Neural crest cell (in vitro differentiated cells): ENCODE measurements around the gene FANCD2OS. TPM values are rescaled to one million over a fixed set of nuclear protein-coding genes. Genes with fewer than 3 reads are reported as not detected.

Experiments used
- DNase-seq: peaks from one replicate; pipeline ENCODE4 v3.0.0; 2021; ENCODE audit warnings: low read depth, mixed read lengths, low spot score
- H3K27ac Mint-ChIP-seq: one replicate; pipeline ENCODE4 v1.8.0; 2021; ENCODE audit warnings: mild to moderate bottlenecking, mixed read lengths; ENCODE audit not compliant: unreplicated experiment
- H3K27me3 Mint-ChIP-seq: 2 replicates; pipeline ENCODE4 v1.8.0; 2021; ENCODE audit warnings: low read depth, mild to moderate bottlenecking, mixed read lengths
- H3K36me3 Mint-ChIP-seq: 2 replicates; pipeline ENCODE4 v1.8.0; 2021; ENCODE audit warnings: low read depth, mild to moderate bottlenecking, mixed read lengths
- H3K4me1 Mint-ChIP-seq: 2 replicates; pipeline ENCODE4 v1.8.0; 2021; ENCODE audit warnings: mixed read lengths
- H3K4me3 Mint-ChIP-seq: one replicate; pipeline ENCODE4 v1.8.0; 2021; ENCODE audit warnings: mild to moderate bottlenecking, mixed read lengths
- H3K9me3 Mint-ChIP-seq: 2 replicates; pipeline ENCODE4 v1.8.0; 2021; ENCODE audit warnings: mixed read lengths
- total RNA-seq: library from RNA; stranded (reverse); gene quantifications from 2 replicates; pipeline ENCODE4 v1.2.1, GENCODE V29; 2021
- TF ChIP-seq, protein P1 (sequence below): fragments of 200-600 bp; sonication (generic); conservative IDR thresholded peaks from 2 replicates; pipeline ENCODE4 v1.5.0; 2021; ENCODE audit warnings: antibody characterized with exemption, mild to moderate bottlenecking

The FANCD2OS gene
- total RNA-seq, 1 donor from 2014 or later, result not detected

DNA sequence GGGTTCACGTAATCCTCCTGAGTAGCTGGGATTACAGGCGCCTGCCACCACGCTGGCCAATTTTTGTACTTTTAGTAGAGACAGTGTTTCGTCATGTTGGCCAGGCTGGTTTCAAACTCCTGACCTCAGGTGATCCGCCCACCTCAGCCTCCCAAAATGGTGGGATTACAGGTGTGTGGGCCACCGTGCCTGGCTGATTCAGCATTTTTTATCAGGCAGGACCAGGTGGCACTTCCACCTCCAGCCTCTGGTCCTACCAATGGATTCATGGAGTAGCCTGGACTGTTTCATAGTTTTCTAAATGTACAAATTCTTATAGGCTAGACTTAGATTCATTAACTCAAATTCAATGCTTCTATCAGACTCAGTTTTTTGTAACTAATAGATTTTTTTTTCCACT is 42.9 kb upstream of the FANCD2OS start:
- H3K4me1 Mint-ChIP-seq, result peaks cover 5% of the 10 kb centered on the region
- no peaks in the 10 kb centered on the region for H3K27me3 Mint-ChIP-seq
- TF ChIP-seq, protein P1, sequence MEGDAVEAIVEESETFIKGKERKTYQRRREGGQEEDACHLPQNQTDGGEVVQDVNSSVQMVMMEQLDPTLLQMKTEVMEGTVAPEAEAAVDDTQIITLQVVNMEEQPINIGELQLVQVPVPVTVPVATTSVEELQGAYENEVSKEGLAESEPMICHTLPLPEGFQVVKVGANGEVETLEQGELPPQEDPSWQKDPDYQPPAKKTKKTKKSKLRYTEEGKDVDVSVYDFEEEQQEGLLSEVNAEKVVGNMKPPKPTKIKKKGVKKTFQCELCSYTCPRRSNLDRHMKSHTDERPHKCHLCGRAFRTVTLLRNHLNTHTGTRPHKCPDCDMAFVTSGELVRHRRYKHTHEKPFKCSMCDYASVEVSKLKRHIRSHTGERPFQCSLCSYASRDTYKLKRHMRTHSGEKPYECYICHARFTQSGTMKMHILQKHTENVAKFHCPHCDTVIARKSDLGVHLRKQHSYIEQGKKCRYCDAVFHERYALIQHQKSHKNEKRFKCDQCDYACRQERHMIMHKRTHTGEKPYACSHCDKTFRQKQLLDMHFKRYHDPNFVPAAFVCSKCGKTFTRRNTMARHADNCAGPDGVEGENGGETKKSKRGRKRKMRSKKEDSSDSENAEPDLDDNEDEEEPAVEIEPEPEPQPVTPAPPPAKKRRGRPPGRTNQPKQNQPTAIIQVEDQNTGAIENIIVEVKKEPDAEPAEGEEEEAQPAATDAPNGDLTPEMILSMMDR, result no peak
- peaks cover 10% of the 10 kb centered on the region for H3K36me3 Mint-ChIP-seq
- H3K27ac Mint-ChIP-seq, result no peak overlapping the region
- no peak for DNase-seq
- no peak overlapping the region for H3K4me3 Mint-ChIP-seq
- H3K9me3 Mint-ChIP-seq, result no peaks in the 10 kb centered on the region

DNA sequence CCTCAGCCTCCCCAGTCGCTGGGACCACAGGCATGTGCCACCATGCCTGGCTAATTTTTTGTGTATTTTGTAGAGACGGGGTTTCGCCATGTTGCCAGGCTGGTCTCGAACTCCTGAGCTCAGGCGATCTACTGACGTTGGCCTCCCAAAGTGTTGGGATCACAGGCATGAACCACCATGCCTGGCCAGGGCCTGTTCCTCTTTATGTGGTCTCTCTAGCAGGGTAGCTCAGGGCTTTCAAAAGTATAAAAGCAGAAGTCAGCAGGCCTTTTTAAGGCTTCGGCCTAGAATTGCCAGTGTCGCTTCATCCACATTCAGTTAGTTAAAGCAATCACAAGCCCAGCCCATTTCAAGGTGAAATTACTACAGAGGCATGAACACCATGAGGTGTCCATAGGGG is 41.2 kb upstream of the FANCD2OS start:
- H3K36me3 Mint-ChIP-seq, result peaks cover 14% of the 10 kb centered on the region
- no peak overlapping the region for H3K27ac Mint-ChIP-seq
- TF ChIP-seq, protein P1, result no peak
- H3K9me3 Mint-ChIP-seq, result no peaks in the 10 kb centered on the region
- no peaks in the 10 kb centered on the region for H3K27me3 Mint-ChIP-seq
- H3K4me1 Mint-ChIP-seq, result peaks cover 13% of the 10 kb centered on the region
- no peak for DNase-seq
- no peak overlapping the region for H3K4me3 Mint-ChIP-seq

DNA sequence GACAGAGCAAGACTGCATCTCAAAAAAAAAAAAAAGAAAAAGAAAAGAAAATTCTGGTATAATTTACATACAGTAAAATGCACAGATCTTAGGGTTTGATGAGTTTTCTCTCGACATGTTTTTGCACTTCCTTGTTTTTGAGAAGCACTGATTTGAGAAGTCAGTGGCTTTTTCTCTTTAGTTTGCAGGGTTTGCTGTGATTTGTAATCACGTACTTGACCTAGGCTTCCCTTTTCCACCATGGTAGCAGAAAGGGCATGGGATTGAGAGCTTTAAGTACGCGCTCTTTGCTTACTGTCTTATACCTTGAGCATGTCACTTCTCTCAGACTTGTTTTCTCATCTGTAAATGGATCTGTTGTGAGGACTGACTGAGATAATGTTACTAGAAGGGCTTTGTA is 37.6 kb upstream of the FANCD2OS start:
- Mint-ChIP-seq H3K4me1 (peaks cover 31% of the 10 kb centered on the region), H3K9me3 (no peaks in the 10 kb centered on the region), H3K4me3 (peak overlapping the region; percentile 71), H3K36me3 (peaks cover 19% of the 10 kb centered on the region), H3K27me3 (no peaks in the 10 kb centered on the region), H3K27ac (no peak overlapping the region)
- no peak for DNase-seq
- TF ChIP-seq, protein P1, result no peak

GRCh38 chr3:10142707-10143560 is 34.9 kb upstream of the FANCD2OS start:
- Mint-ChIP-seq H3K4me3 (peak overlapping the region; percentile 93), H3K27ac (peak overlapping the region; percentile 20), H3K4me1 (peaks cover 32% of the 10 kb centered on the region), H3K9me3 (no peaks in the 10 kb centered on the region), H3K36me3 (peaks cover 11% of the 10 kb centered on the region), H3K27me3 (no peaks in the 10 kb centered on the region)
- TF ChIP-seq, protein P1, result no peak
- DNase-seq, result no peak

DNA sequence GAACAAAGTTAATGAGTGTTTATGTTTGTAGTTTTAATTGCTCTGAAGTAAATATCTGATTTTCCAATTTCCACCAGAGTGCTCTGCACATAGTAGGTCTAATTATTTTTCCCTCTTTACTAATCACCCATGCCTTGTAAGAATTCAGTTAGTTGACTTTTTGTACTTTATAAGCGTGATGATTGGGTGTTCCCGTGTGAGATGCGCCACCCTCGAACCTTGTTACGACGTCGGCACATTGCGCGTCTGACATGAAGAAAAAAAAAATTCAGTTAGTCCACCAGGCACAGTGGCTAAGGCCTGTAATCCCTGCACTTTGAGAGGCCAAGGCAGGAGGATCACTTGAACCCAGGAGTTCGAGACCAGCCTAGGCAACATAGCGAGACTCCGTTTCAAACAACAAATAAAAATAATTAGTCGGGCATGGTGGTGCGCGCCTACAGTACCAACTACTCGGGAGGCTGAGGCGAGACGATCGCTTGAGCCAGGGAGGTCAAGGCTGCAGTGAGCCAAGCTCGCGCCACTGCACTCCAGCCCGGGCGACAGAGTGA is 33.0 kb upstream of the FANCD2OS start:
- Mint-ChIP-seq H3K4me3 (peak overlapping the region; percentile 93), H3K36me3 (peaks cover 11% of the 10 kb centered on the region), H3K27me3 (no peaks in the 10 kb centered on the region), H3K27ac (no peak overlapping the region), H3K9me3 (no peaks in the 10 kb centered on the region), H3K4me1 (peaks cover 27% of the 10 kb centered on the region)
- DNase-seq, result peak; percentile 6
- TF ChIP-seq, protein P1, result no peak
